Liver (tissue), 9 donors: Measurements from ENCODE around the gene CNPY4. TPM values are rescaled to one million over a fixed set of nuclear protein-coding genes. Genes with fewer than 3 reads are reported as not detected.
A peak's percentile ranks its signal among the peaks of the same experiment; 100 is the strongest.

Experiments used
- DNase-seq: peaks from one replicate; pipeline ENCODE4 v3.0.0-alpha.2; 2017; ENCODE audit warnings: low spot score
- H3K27ac ChIP-seq, 2 donors: one replicate each; pipeline ENCODE4 v1.7.0; 2013; ENCODE audit warnings: inconsistent platforms in 2 of 2, low read length in 2 of 2, control low read depth in 1 of 2, low read depth in 1 of 2, mild to moderate bottlenecking in 1 of 2
- H3K27me3 ChIP-seq, 4 donors: one replicate each; pipeline versions ENCODE4 v1.6.1 to v1.7.0; 2013; ENCODE audit warnings: low read length in 3 of 4, inconsistent platforms in 1 of 4, mild to moderate bottlenecking in 1 of 4, moderate library complexity in 1 of 4; ENCODE audit not compliant: control insufficient read depth in 4 of 4, insufficient read depth in 4 of 4
- H3K36me3 ChIP-seq, 4 donors: one replicate each; pipeline versions ENCODE4 v1.6.1 to v1.7.0; 2013; ENCODE audit warnings: low read length in 3 of 4, mild to moderate bottlenecking in 3 of 4, low read depth in 1 of 4, moderate library complexity in 1 of 4; ENCODE audit not compliant: control insufficient read depth in 4 of 4, insufficient read depth in 3 of 4
- H3K4me1 ChIP-seq, 4 donors: one replicate each; pipeline versions ENCODE4 v1.6.1 to v1.7.0; 2013; ENCODE audit warnings: low read length in 3 of 4, mild to moderate bottlenecking in 3 of 4, moderate library complexity in 1 of 4; ENCODE audit not compliant: control insufficient read depth in 4 of 4, insufficient read depth in 4 of 4
- H3K4me3 ChIP-seq, 3 donors: one replicate each; pipeline versions ENCODE4 v1.6.1 to v1.7.0; 2013; ENCODE audit warnings: low read length in 3 of 3, control low read depth in 1 of 3, low read depth in 1 of 3, mild to moderate bottlenecking in 1 of 3
- H3K9ac ChIP-seq, 2 donors: one replicate each; pipeline ENCODE4 v1.7.0; 2013; ENCODE audit warnings: low read length in 2 of 2, mild to moderate bottlenecking in 2 of 2, moderate library complexity in 2 of 2, control low read depth in 1 of 2, low read depth in 1 of 2
- H3K9me3 ChIP-seq, 4 donors: one replicate each; pipeline versions ENCODE4 v1.6.1 to v1.7.0; 2013; ENCODE audit warnings: low read length in 3 of 4; ENCODE audit not compliant: control insufficient read depth in 4 of 4
- CTCF ChIP-seq: fragments of 150-350 bp; IDR thresholded peaks from 2 replicates; pipeline ENCODE4 v1.5.1; 2017; ENCODE audit warnings: improper control_type of control experiment, low read depth, low read length; ENCODE audit not compliant: missing input control
- FOXA1 ChIP-seq: IDR thresholded peaks from 2 replicates; pipeline ENCODE4 v1.6.1; 2016; ENCODE audit warnings: antibody characterized with exemption
- GABPA ChIP-seq, 2 donors: IDR thresholded peaks in 1 of 2; conservative IDR thresholded peaks in 1 of 2; 2 replicates each; pipeline ENCODE4 v1.6.1; 2016; ENCODE audit warnings: antibody characterized with exemption in 2 of 2, mild to moderate bottlenecking in 1 of 2, moderate library complexity in 1 of 2
- HNF4A ChIP-seq, 2 donors: conservative IDR thresholded peaks; 2 replicates each; pipeline ENCODE4 v1.6.1; 2016; ENCODE audit warnings: antibody characterized with exemption in 2 of 2, mild to moderate bottlenecking in 2 of 2
- HNF4G ChIP-seq: IDR thresholded peaks from 2 replicates; pipeline ENCODE4 v1.6.1; 2016; ENCODE audit warnings: antibody characterized with exemption
- JUND ChIP-seq, 2 donors: IDR thresholded peaks; 2 replicates each; pipeline ENCODE4 v1.6.1; 2016; ENCODE audit warnings: antibody characterized with exemption in 2 of 2
- NR2F2 ChIP-seq: IDR thresholded peaks from 2 replicates; pipeline ENCODE4 v1.6.1; 2016; ENCODE audit warnings: antibody characterized with exemption
- RAD21 ChIP-seq, 2 donors: IDR thresholded peaks; 2 replicates each; pipeline ENCODE4 v1.6.1; 2016; ENCODE audit warnings: antibody characterized with exemption in 2 of 2, mild to moderate bottlenecking in 2 of 2
- RXRA ChIP-seq, 2 donors: IDR thresholded peaks; 2 replicates each; pipeline ENCODE4 v1.6.1; 2017 to 2018; ENCODE audit warnings: antibody characterized with exemption in 2 of 2, mild to moderate bottlenecking in 1 of 2
- TAF1 ChIP-seq: conservative IDR thresholded peaks from 2 replicates; pipeline ENCODE4 v1.6.1; 2016; ENCODE audit warnings: antibody characterized with exemption, mild to moderate bottlenecking
- ZBTB33 ChIP-seq: IDR thresholded peaks from 2 replicates; pipeline ENCODE4 v1.6.1; 2016; ENCODE audit warnings: antibody characterized with exemption
- WGBS: extraction: QIAGEN DNeasy Blood & Tissue Kit; methylation state at CpG from one replicate; pipeline ENCODE4 v1.1.7; 2013; 5-methylcytosine and 5-hydroxymethylcytosine counted together
- polyA plus RNA-seq, 2 donors: library from polyadenylated mRNA; stranded (reverse) in 1 of 2; unstranded in 1 of 2; fragments of 200-250 nt in 1 of 2; fragments of >200 nt in 1 of 2; fragmentation: Nextera tagmentation in 1 of 2; extraction: Ambion mirVana in 1 of 2; gene quantifications; one replicate each; pipeline versions ENCODE4 v1.2.1 to v1.2.3, GENCODE V29; 2013 to 2015
- total RNA-seq, 2 donors: library from RNA; depleted of rRNA; stranded (reverse); fragments of >200 nt; gene quantifications; one replicate each; pipeline ENCODE4 v1.2.3, GENCODE V29; 2014
- TF ChIP-seq, protein P1 (sequence below): IDR thresholded peaks from 2 replicates; pipeline ENCODE4 v1.6.1; 2016; ENCODE audit warnings: antibody characterized with exemption
- TF ChIP-seq, protein P2 (sequence below): IDR thresholded peaks from 2 replicates; pipeline ENCODE4 v1.6.1; 2016; ENCODE audit warnings: antibody characterized with exemption, mild to moderate bottlenecking
- TF ChIP-seq, protein P3 (sequence below): IDR thresholded peaks from 2 replicates; pipeline ENCODE4 v1.6.1; 2016; ENCODE audit warnings: antibody characterized with exemption
- donor health status: healthy.
- donor health status: healthy.
- donor health status: healthy.
- donor health status: healthy.
- donor health status: healthy.

Gene CNPY4
- total and polyA plus RNA-seq, 4 donors: 1.9 to 11.9 (median 3.8) TPM

DNA sequence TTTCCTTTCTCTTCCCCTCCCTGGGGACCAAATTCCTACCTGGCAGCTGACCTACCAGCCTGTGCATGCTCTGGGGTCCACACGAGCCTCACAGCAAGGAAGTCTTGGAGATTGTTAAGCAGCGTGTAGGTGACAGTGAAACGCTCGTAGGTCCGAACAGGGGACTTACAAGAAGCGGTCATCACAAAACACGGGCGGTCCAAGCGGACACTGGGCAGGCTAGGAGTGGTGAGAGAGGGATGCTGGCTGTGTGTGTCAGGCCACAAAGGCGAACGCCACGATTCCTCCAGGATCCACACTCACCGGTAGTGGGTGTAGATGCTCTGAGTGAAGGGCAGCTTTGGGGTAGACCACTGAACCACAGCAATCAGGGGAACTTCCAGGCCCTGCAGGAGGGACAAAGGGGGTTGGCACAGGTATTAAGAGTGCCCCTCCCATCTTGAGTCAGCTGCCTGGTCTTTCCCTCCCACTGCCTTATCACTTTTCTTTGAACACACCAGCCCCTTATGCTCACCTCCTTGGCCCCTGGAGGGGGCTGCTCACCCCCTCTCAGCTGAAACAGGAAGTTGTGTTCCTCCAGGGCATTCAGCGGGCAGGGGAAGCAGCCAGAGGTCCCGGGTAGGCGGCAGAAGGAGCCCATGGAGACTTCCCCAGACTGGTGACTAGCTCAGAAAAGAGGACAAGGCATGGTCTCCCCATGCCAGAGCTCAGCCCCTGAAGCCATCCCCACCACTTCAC lies 37.1 kb downstream of the CNPY4 start (continued):
- TF ChIP-seq ZBTB33 (no peak), HNF4A (conservative IDR thresholded peaks at IDR 0.05) (no peak), RXRA (IDR thresholded peaks at IDR 0.05) (no peak), HNF4G (no peak), TAF1 (no peak), FOXA1 (no peak), GABPA (IDR thresholded peaks at IDR 0.05 in 1 of 2, conservative IDR thresholded peaks at IDR 0.05 in 1 of 2) (no peak)
- TF ChIP-seq, protein P1, sequence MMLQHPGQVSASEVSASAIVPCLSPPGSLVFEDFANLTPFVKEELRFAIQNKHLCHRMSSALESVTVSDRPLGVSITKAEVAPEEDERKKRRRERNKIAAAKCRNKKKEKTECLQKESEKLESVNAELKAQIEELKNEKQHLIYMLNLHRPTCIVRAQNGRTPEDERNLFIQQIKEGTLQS: no peak

- WGBS: 82% methylated on average over 5 of the region's 5 CpGs
- TF ChIP-seq CTCF (no peak), TAF1 (no peak), NR2F2 (no peak), JUND (IDR thresholded peaks at IDR 0.05) (no peak), HNF4G (no peak), GABPA (IDR thresholded peaks at IDR 0.05 in 1 of 2, conservative IDR thresholded peaks at IDR 0.05 in 1 of 2) (no peak), RAD21 (IDR thresholded peaks at IDR 0.05) (no peak), HNF4A (conservative IDR thresholded peaks at IDR 0.05) (no peak), RXRA (IDR thresholded peaks at IDR 0.05) (no peak)
- TF ChIP-seq, protein P2, sequence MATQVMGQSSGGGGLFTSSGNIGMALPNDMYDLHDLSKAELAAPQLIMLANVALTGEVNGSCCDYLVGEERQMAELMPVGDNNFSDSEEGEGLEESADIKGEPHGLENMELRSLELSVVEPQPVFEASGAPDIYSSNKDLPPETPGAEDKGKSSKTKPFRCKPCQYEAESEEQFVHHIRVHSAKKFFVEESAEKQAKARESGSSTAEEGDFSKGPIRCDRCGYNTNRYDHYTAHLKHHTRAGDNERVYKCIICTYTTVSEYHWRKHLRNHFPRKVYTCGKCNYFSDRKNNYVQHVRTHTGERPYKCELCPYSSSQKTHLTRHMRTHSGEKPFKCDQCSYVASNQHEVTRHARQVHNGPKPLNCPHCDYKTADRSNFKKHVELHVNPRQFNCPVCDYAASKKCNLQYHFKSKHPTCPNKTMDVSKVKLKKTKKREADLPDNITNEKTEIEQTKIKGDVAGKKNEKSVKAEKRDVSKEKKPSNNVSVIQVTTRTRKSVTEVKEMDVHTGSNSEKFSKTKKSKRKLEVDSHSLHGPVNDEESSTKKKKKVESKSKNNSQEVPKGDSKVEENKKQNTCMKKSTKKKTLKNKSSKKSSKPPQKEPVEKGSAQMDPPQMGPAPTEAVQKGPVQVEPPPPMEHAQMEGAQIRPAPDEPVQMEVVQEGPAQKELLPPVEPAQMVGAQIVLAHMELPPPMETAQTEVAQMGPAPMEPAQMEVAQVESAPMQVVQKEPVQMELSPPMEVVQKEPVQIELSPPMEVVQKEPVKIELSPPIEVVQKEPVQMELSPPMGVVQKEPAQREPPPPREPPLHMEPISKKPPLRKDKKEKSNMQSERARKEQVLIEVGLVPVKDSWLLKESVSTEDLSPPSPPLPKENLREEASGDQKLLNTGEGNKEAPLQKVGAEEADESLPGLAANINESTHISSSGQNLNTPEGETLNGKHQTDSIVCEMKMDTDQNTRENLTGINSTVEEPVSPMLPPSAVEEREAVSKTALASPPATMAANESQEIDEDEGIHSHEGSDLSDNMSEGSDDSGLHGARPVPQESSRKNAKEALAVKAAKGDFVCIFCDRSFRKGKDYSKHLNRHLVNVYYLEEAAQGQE: no peak
- TF ChIP-seq, protein P3, sequence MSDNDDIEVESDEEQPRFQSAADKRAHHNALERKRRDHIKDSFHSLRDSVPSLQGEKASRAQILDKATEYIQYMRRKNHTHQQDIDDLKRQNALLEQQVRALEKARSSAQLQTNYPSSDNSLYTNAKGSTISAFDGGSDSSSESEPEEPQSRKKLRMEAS: no peak
- TF ChIP-seq, protein P1: no peak
- no peak for DNase-seq
- Histone ChIP-seq H3K9me3 (no peaks in the 10 kb centered on the region), H3K4me3 (no peak overlapping the region), H3K27me3 (no peaks in the 10 kb centered on the region), H3K9ac (peak overlapping the region in 1 of 2 donors; percentile 35), H3K4me1 (peaks cover 3 to 17% (median 10%) of the 10 kb centered on the region in 4 donors), H3K36me3 (peaks cover 2 to 30% (median 11%) of the 10 kb centered on the region in 4 donors), H3K27ac (peak overlapping the region; percentile 79 to 92)
These were observed 37.6 kb downstream of the CNPY4 start for GRCh38 chr7:100157069-100157333.
